ENCODE results near the gene ETV1. TPM values are rescaled to one million over a fixed set of nuclear protein-coding genes. Genes with fewer than 3 reads are reported as not detected.

ETV1 gene
- total and polyA plus RNA-seq, 7 experiments from 2014 or later: 0.39 TPM; not detected in 6

GRCh38 chr7:13987395-13987794 lies 2.1 kb downstream of the ETV1 start:
- ChIA-PET POLR2A (no interaction called here), CTCF (no interaction called here)
- peaks cover 0 to 4% (median 0%) of the 10 kb centered on the region in 11 donors for H3K9me3 Mint-ChIP-seq
- H3K36me3 ChIP-seq (ENCODE audit: control insufficient read depth in 2 of 3, insufficient read depth in 3 of 3, low read length in 3 of 3): no peaks in the 10 kb centered on the region
- H3K36me3 Mint-ChIP-seq: no peaks in the 10 kb centered on the region
- H3K27ac Mint-ChIP-seq: no peak overlapping the region
- no peak overlapping the region for H3K4me3 ChIP-seq (ENCODE audit: low read length)
- H3K4me1 ChIP-seq (ENCODE audit: control insufficient read depth in 2 of 2, insufficient read depth in 2 of 2, low read length in 2 of 2): no peaks in the 10 kb centered on the region
- H3K9me3 ChIP-seq (ENCODE audit: control insufficient read depth in 2 of 3, low read length in 3 of 3): no peaks in the 10 kb centered on the region
- no peaks in the 10 kb centered on the region for H3K4me1 Mint-ChIP-seq
- H3K27me3 Mint-ChIP-seq: peaks cover 4 to 20% (median 10%) of the 10 kb centered on the region in 5 donors
- no peak overlapping the region for H3K27ac ChIP-seq (ENCODE audit: low read depth, low read length)
- ATAC-seq (no peak), DNase-seq (no peak)
- no peak overlapping the region for H3K4me3 Mint-ChIP-seq
- intact Hi-C loops (cut with micrococcal nuclease): no loop called here
- H3K27me3 ChIP-seq (ENCODE audit: control insufficient read depth in 2 of 2, insufficient read depth in 2 of 2, low read length in 2 of 2): peaks cover 0 to 4% of the 10 kb centered on the region in 2 donors

GRCh38 chr7:13986208-13986607 lies 3.3 kb downstream of the ETV1 start:
- intact Hi-C loops (cut with micrococcal nuclease): no loop called here
- Mint-ChIP-seq H3K27ac (no peak overlapping the region), H3K36me3 (no peaks in the 10 kb centered on the region), H3K4me1 (no peaks in the 10 kb centered on the region), H3K4me3 (no peak overlapping the region), H3K27me3 (peaks cover 4 to 20% (median 10%) of the 10 kb centered on the region in 5 donors), H3K9me3 (peaks cover 0 to 4% (median 0%) of the 10 kb centered on the region in 11 donors)
- ATAC-seq (no peak), DNase-seq (no peak)
- Histone ChIP-seq H3K4me1 (ENCODE audit: control insufficient read depth in 2 of 2, insufficient read depth in 2 of 2, low read length in 2 of 2) (no peaks in the 10 kb centered on the region), H3K36me3 (ENCODE audit: control insufficient read depth in 2 of 3, insufficient read depth in 3 of 3, low read length in 3 of 3) (no peaks in the 10 kb centered on the region), H3K4me3 (ENCODE audit: low read length) (no peak overlapping the region), H3K9me3 (ENCODE audit: control insufficient read depth in 2 of 3, low read length in 3 of 3) (no peaks in the 10 kb centered on the region), H3K27ac (ENCODE audit: low read depth, low read length) (no peak overlapping the region), H3K27me3 (ENCODE audit: control insufficient read depth in 2 of 2, insufficient read depth in 2 of 2, low read length in 2 of 2) (peaks cover 0 to 3% of the 10 kb centered on the region in 2 donors)
- CTCF ChIA-PET: no interaction called here
- POLR2A ChIA-PET: no interaction called here

GRCh38 chr7:13984831-13985685 lies 4.4 kb downstream of the ETV1 start:
- H3K9me3 Mint-ChIP-seq: peaks cover 0 to 4% (median 0%) of the 10 kb centered on the region in 11 donors
- H3K4me3 Mint-ChIP-seq: no peak overlapping the region
- no peak overlapping the region for H3K27ac ChIP-seq (ENCODE audit: low read depth, low read length)
- ChIA-PET POLR2A (no interaction called here), CTCF (no interaction called here)
- H3K9me3 ChIP-seq (ENCODE audit: control insufficient read depth in 2 of 3, low read length in 3 of 3): no peaks in the 10 kb centered on the region
- no peaks in the 10 kb centered on the region for H3K4me1 Mint-ChIP-seq
- no peak for DNase-seq
- no peak overlapping the region for H3K4me3 ChIP-seq (ENCODE audit: low read length)
- H3K27ac Mint-ChIP-seq: no peak overlapping the region
- H3K36me3 Mint-ChIP-seq: no peaks in the 10 kb centered on the region
- peaks cover 0 to 3% of the 10 kb centered on the region in 2 donors for H3K27me3 ChIP-seq (ENCODE audit: control insufficient read depth in 2 of 2, insufficient read depth in 2 of 2, low read length in 2 of 2)
- intact Hi-C loops (cut with micrococcal nuclease): no loop called here
- no peaks in the 10 kb centered on the region for H3K36me3 ChIP-seq (ENCODE audit: control insufficient read depth in 2 of 3, insufficient read depth in 3 of 3, low read length in 3 of 3)
- no peaks in the 10 kb centered on the region for H3K4me1 ChIP-seq (ENCODE audit: control insufficient read depth in 2 of 2, insufficient read depth in 2 of 2, low read length in 2 of 2)
- ATAC-seq: no peak
- peaks cover 4 to 23% (median 10%) of the 10 kb centered on the region in 5 donors for H3K27me3 Mint-ChIP-seq

- Mint-ChIP-seq H3K36me3 (no peaks in the 10 kb centered on the region), H3K4me1 (no peaks in the 10 kb centered on the region), H3K27me3 (peaks cover 4 to 23% (median 10%) of the 10 kb centered on the region in 5 donors), H3K4me3 (no peak overlapping the region), H3K27ac (no peak overlapping the region), H3K9me3 (peaks cover 0 to 4% (median 0%) of the 10 kb centered on the region in 11 donors)
- Histone ChIP-seq H3K27ac (ENCODE audit: low read depth, low read length) (no peak overlapping the region), H3K4me3 (ENCODE audit: low read length) (no peak overlapping the region), H3K36me3 (ENCODE audit: control insufficient read depth in 2 of 3, insufficient read depth in 3 of 3, low read length in 3 of 3) (no peaks in the 10 kb centered on the region), H3K4me1 (ENCODE audit: control insufficient read depth in 2 of 2, insufficient read depth in 2 of 2, low read length in 2 of 2) (no peaks in the 10 kb centered on the region), H3K27me3 (ENCODE audit: control insufficient read depth in 2 of 2, insufficient read depth in 2 of 2, low read length in 2 of 2) (peaks cover 0 to 3% of the 10 kb centered on the region in 2 donors), H3K9me3 (ENCODE audit: control insufficient read depth in 2 of 3, low read length in 3 of 3) (no peaks in the 10 kb centered on the region)
- ATAC-seq (no peak), DNase-seq (no peak)
- intact Hi-C loops (cut with micrococcal nuclease): no loop called here
- ChIA-PET CTCF (no interaction called here), POLR2A (no interaction called here)
Measured at GRCh38 chr7:13984061-13984460, 5.4 kb downstream of the ETV1 start.

- ATAC-seq (no peak), DNase-seq (no peak)
- H3K27me3 ChIP-seq (ENCODE audit: control insufficient read depth in 2 of 2, insufficient read depth in 2 of 2, low read length in 2 of 2): peaks cover 0 to 3% of the 10 kb centered on the region in 2 donors
- H3K4me3 ChIP-seq (ENCODE audit: low read length): no peak overlapping the region
- H3K4me1 ChIP-seq (ENCODE audit: control insufficient read depth in 2 of 2, insufficient read depth in 2 of 2, low read length in 2 of 2): no peaks in the 10 kb centered on the region
- no peaks in the 10 kb centered on the region for H3K36me3 ChIP-seq (ENCODE audit: control insufficient read depth in 2 of 3, insufficient read depth in 3 of 3, low read length in 3 of 3)
- intact Hi-C loops (cut with micrococcal nuclease): no loop called here
- peaks cover 4 to 23% (median 10%) of the 10 kb centered on the region in 5 donors for H3K27me3 Mint-ChIP-seq
- H3K9me3 ChIP-seq (ENCODE audit: control insufficient read depth in 2 of 3, low read length in 3 of 3): no peaks in the 10 kb centered on the region
- no peak overlapping the region for H3K27ac ChIP-seq (ENCODE audit: low read depth, low read length)
- no peak overlapping the region for H3K4me3 Mint-ChIP-seq
- POLR2A ChIA-PET: no interaction called here
- peaks cover 0 to 4% (median 0%) of the 10 kb centered on the region in 11 donors for H3K9me3 Mint-ChIP-seq
- CTCF ChIA-PET: no interaction called here
- no peaks in the 10 kb centered on the region for H3K4me1 Mint-ChIP-seq
- no peak overlapping the region for H3K27ac Mint-ChIP-seq
- no peaks in the 10 kb centered on the region for H3K36me3 Mint-ChIP-seq
Measured at GRCh38 chr7:13982940-13983677, 6.4 kb downstream of the ETV1 start.

GRCh38 chr7:13981070-13981469 lies 8.4 kb downstream of the ETV1 start:
- ATAC-seq: no peak
- no peak overlapping the region for H3K27ac Mint-ChIP-seq
- H3K4me3 Mint-ChIP-seq: no peak overlapping the region
- H3K9me3 ChIP-seq (ENCODE audit: control insufficient read depth in 2 of 3, low read length in 3 of 3): no peaks in the 10 kb centered on the region
- no peaks in the 10 kb centered on the region for H3K4me1 Mint-ChIP-seq
- POLR2A ChIA-PET: no interaction called here
- H3K27me3 Mint-ChIP-seq: peaks cover 4 to 15% (median 5%) of the 10 kb centered on the region in 5 donors
- H3K4me3 ChIP-seq (ENCODE audit: low read length): no peak overlapping the region
- no peak overlapping the region for H3K27ac ChIP-seq (ENCODE audit: low read depth, low read length)
- no peaks in the 10 kb centered on the region for H3K36me3 Mint-ChIP-seq
- intact Hi-C loops (cut with micrococcal nuclease): no loop called here
- H3K36me3 ChIP-seq (ENCODE audit: control insufficient read depth in 2 of 3, insufficient read depth in 3 of 3, low read length in 3 of 3): no peaks in the 10 kb centered on the region
- no peaks in the 10 kb centered on the region for H3K27me3 ChIP-seq (ENCODE audit: control insufficient read depth in 2 of 2, insufficient read depth in 2 of 2, low read length in 2 of 2)
- H3K4me1 ChIP-seq (ENCODE audit: control insufficient read depth in 2 of 2, insufficient read depth in 2 of 2, low read length in 2 of 2): no peaks in the 10 kb centered on the region
- H3K9me3 Mint-ChIP-seq: peaks cover 0 to 4% (median 0%) of the 10 kb centered on the region in 11 donors
- CTCF ChIA-PET: interaction anchor here (0.5 kb wide), 1 partner anchor 56 kb away, joined by 3 read pairs; no protein-coding TSS in a partner anchor
- no peak for DNase-seq

Data from naive thymus-derived CD4-positive, alpha-beta T cell (primary cell).